Stimulated activated CD8-positive, alpha-beta memory T cell treated with anti-CD3 and anti-CD28 coated beads, Interleukin-7, amount 100 ng/mL, for 4 hours (primary cell): ENCODE results near the gene ANKRD52.

Experiments
- DNase-seq, 2 donors: peaks; one replicate each; pipeline ENCODE4 v3.0.0-alpha.2; 2020; ENCODE audit warnings: low read depth in 2 of 2

ANKRD52 gene

DNA sequence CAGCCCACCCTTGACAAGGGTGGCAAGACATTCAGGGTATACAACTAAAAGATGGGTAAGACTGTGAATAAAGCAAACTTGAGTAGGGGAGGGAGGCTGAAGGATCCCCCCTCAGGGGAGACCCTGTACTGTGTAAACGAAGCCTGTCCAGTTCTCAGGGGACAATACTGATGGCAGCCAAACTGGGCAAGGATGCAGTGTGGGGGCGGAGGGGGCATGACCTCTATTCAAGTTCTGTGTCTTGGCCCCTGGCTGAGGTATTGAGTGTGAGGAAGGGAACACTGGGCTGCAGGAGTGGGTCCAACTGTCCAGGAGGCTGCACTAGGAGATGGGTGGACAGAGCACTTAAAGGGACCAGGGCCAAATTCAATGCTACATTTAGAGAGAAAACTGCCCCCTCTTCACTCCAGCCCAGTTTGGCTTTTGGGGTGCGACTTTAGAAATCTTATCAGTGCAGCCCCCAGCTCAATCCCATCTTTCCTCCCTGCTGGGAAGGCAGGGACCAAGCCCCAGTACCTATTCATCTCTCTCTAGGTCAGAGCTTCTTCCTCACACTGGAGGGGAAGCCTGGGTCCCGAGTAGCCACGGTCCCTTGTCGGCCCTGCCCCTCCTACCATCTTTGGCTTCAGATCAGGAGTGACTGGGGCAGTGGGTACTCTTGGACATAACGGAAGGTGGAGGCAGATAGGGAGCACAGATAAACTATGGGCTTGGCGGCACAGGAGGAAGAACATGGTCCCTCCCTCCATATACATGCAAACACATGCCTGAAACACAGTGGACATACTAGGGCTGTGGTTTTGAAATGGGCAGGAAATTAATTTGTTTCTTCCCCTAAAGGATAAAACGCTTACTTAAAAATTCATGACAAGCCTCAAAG, 16.5 kb downstream of the ANKRD52 start:
- no peak for DNase-seq

DNA sequence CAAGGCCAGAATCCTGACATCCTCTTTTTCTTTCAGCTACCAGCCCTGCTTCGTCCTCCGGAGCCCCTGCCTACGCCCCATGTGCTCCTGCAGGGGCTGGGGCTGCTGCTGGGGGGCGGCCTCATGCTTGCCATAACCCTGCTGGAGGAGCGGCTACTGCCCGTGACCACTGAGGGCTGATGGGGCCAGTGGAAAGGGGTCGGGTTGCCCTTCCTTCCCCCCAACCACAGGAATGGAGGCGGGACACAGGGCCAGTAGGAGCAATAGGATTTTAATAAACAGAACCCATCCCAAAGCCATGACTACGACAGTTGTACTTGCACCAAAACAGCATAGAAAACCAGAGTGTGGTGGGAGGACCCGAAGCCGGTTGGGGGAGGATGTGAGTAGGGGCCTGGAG, 20.6 kb downstream of the ANKRD52 start:
- DNase-seq: no peak

DNA sequence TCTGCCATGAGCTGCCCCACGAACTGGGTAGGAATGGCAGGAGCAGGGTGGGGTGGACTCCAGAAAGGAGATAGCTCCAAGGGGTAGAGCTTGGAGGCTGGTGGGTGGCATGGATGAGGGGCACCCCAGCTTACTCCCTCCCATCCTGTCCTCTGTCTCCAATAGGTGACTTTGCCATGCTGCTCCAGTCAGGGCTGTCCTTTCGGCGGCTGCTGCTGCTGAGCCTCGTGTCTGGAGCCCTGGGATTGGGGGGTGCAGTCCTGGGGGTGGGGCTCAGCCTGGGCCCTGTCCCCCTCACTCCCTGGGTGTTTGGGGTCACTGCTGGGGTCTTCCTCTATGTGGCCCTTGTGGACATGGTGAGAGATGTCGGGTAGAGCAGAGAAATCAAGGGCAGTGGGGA, 21.2 kb downstream of the ANKRD52 start:
- no peak for DNase-seq

DNA sequence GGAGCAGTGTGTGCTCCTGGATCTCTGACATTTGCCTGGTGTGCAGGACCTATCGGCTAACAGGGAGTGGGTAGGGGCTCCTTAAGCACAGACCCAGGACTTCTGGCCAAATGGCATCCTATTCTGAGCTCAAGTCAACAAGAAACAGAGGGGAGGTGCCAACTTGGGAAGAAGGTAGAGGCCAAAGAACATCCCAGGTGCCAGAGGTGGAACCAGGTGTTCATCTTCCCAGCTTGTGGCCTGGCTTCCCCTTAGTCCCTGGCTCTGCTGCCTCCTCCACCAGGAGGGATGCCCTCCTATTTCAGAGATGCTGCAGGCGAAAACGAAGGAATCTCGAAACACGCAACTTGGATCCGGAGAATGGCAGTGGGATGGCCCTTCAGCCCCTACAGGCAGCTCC, 22.1 kb downstream of the ANKRD52 start:
- no peak for DNase-seq

DNA sequence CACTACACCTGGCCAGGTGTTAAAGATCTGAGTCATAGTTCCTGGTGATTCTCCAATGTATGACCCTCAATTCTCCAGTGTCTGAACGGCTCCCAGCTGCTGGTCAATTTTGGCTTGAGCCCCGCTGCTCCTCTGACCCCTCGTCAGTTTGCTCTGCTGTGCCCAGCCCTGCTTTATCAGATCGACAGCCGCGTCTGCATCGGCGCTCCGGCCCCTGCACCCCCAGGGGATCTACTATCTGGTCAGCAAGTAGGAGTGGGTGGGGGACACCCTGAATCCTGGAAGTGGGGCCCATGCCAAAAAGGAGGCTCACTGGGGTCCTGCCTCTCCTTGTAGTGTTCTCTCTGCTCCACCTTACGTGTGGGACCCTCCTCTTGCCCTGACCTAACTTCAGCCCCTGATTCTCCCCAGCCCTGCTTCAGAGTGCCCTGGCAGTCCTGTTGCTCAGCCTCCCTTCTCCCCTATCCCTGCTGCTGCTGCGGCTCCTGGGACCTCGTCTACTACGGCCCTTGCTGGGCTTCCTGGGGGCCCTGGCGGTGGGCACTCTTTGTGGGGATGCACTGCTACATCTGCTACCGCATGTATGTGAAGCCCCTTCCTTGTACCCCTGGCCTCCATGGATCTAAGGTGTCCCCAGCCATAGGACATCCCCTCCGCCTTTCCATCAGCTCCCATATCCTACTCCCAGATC, 23.3 kb downstream of the ANKRD52 start:
- DNase-seq: no peak

DNA sequence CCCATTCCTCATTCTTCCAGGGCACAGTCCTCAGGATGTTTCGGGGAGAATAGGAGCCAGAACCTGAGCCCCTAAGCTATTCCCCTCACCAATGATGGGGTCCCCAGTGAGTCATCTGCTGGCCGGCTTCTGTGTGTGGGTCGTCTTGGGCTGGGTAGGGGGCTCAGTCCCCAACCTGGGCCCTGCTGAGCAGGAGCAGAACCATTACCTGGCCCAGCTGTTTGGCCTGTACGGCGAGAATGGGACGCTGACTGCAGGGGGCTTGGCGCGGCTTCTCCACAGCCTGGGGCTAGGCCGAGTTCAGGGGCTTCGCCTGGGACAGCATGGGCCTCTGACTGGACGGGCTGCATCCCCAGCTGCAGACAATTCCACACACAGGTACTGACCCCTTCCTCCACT, 27.0 kb downstream of the ANKRD52 start:
- DNase-seq: no peak

DNA sequence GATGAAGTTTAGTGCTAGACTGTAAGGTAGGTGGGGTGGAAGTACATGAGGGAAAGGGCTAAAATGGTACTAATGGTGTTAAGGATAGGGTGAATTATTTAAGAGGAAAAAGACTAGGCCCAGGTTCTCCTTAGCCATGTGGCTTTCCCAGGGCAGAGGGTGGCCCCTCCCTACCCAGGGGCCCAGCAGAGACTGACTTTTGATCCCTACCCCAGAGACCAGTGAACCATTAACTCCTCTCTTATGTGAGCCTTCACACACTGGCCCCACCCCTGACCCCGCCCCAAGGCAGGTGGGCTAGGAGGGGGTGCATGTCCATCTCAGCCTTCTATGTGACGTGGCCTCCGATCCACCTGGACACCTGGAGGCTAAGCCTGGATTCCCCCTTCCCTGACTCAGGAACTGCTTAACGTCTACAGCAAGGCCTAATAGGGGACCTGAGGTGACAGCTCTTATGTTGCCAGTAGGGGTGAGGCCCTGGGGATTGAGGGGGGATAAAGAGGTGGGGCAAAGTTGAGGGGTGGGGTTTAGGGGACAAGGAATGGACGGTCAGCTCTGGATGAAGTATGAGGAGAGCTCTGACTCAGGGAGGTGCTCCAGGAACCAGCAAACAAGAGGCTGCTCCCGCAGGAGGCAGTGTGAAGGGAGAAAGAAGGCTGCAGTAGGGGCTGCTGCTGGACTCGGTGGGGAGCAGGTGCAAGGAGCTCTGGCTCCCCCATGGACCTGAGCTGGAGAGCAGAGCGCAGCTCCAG, 27.6 kb downstream of the ANKRD52 start:
- DNase-seq: no peak

DNA sequence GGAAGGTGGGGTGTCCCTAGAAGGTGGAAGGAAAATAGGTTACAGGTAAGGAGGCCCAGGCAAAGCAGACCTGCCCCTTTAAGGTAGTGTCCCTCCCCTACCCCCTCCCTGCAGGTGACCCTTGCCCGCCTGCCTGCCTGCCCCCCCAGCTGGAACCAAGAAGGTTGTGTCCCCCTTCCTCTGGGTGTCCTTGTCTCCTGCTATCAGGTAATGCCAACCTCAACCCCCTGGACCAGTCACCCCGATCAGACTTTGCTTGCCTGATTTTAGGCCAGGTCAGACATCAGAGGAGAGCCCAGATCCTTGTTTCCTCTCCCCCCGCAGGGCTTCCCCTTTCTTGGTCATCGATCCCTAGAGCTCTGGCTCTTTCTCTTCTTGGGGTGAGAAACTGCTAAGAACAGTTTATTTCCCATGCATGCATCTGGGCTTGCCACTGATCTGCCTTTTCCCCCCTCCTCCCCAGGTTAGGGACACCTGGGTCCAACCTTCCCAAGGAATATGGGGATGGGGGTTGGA, 28.2 kb downstream of the ANKRD52 start, which contains the start of gene SLC39A5:
Gene SLC39A5 (plus strand): TSS at position 136 of the 516 bp plus-strand sequence. CDS start 1,224 bp downstream, outside the sequence.
- no peak for DNase-seq

DNA sequence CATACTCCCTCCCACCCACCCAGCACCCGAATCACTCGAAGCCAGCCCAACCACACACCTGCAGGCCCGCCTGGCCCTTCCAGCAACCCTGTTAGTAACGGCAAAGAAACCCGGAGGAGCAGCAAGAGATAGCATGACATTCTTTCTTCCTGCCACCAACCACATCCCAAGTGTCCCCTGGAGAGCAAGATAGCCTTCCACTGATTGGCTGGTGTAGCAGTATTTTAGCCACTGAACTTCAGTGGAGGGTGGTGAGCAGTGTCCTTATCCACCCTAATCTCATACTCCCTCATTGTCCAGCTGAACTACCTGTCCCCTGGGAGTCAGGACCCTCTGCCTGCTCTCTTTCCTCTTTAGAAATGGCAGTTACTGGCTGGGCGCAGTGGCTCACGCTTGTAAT, 29.1 kb downstream of the ANKRD52 start:
- no peak for DNase-seq

DNA sequence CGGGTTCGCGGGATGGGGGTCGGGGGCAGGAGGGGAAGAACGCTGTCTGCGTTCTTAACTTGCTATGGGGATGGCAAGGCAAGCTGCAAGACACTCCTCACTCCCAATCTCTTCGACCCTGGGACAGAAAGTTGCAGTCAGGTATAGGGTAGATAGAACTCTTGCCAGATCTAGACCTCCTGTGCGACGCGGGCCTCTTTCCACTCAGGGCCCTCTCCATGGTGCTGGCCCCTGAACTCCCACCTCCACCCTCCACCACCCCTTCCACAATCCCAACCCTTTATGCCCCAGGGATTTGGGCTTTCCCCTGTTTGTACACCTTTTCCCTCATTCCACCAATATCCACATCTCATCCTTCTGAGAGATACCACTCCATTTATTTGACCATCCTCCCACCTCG, 33.2 kb downstream of the ANKRD52 start:
- DNase-seq: no peak

DNA sequence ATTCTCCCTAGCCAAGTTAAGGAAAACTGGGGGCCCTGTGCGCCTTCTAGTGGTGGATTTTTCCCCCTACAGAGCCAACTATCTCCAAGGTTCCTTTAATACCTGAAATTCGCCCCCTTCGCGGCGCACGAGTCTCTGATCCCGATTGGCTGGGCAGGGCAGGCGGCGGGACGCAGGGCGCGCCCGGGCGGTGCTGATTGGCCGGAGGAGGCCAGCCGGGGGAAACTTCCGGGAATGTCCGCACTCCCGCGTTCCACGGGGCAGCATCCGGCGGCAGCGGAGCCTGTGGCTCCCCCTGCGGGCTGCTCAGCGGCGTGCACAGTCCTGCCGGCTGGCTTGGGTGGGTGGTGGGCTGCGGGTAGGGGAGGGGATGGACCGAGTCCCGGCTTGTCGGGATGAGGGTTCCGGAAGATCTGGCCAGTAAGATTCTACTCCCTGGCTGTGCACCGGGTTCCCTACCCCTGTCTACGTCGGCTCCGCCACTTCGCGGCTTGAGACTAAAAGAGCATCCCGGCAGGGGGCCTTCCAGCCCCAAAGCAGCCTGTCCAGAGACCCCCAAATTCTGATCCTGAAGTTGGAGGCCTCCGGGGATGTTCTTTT, 34.0 kb downstream of the ANKRD52 start, which contains the start of gene NABP2:
Gene NABP2 (plus strand): TSS at position 241 of the 600 bp plus-strand sequence. CDS start 515 bp downstream, outside the sequence.
- DNase-seq: peak; percentile 85 to 92

DNA sequence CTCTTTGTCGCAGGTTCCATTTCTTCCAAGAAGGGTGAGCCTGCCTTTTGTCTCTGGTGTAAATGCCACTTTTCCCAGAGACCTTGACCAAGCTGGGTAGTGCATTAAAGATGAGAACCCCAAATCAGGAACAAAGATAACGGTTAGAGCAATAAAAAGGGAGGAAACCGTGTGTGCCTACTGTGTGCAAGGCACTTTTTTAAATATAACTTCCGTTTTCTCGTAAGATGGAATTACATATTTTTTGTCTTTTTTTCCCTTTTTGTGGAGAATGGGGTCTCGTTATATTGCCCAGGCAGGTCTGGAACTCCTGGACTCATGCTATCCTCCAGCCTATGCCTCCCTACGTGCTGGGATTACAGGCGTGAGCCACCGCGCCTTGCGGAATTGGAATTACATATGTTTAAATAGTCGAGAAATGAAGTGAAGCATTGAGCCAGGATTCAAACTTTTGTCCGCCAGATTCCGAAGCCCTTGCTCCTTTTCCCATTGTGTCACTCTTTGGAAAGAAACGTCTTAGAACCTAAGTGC, 34.5 kb downstream of the ANKRD52 start:
- no peak for DNase-seq

DNA sequence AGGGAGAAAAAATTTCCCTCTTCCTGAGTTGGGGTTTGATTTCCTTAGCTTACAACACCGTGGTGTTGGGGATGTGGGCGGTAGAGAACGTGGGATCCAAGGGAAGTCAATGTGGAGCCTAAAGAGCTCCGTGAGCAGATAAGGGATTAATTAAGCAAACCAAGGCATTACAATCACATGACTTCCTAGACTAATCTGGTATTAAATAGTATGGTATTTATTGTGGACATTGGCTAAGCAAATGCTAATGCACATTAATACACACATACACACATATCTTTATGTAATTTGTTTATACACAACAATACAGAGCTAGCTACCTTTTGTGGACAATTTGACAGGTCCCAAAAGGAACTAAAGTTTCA, 35.7 kb downstream of the ANKRD52 start:
- no peak for DNase-seq

DNA sequence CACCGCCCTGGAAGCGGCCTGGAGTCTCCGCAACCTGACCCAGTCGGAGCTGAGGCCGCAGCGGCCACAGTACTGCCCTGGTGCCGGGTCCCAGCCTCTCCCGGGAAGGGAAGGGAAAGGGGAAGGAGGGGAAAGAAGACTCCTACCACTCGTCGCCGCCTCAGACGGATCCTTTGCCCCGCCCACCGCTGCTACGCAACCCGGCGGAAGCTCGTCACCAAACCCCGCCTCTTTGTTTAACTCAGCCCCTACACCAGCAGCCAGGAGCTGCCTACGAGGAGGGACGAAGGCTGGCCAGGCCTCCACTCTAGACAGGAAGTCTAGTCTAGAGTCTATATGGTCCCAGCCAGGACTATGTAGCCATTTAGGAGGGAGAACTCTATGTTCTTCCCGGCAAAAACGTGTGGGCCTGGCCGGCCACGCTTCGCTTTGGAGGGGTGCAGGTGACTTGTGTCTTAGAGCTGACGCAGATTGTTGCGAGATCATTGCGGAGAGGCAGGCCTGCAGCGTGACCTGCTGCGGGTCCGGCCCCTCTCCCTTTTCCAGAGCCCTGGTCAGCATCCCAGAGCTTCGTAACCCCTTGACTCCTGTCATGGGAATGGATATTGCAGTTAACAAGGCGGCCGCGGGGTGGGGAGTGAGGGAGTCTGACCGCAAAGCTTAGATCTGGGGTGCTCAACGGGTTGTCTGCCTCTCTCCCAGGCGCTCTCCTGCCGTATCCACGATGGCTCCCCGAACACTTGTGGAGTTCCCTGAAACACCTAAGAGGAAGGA, 36.2 kb downstream of the ANKRD52 start, which contains the start of gene RNF41:
Gene RNF41 (minus strand): TSS at position 166 of the 774 bp plus-strand sequence. CDS start 7,875 bp downstream, outside the sequence.
- peak; percentile 87 for DNase-seq

DNA sequence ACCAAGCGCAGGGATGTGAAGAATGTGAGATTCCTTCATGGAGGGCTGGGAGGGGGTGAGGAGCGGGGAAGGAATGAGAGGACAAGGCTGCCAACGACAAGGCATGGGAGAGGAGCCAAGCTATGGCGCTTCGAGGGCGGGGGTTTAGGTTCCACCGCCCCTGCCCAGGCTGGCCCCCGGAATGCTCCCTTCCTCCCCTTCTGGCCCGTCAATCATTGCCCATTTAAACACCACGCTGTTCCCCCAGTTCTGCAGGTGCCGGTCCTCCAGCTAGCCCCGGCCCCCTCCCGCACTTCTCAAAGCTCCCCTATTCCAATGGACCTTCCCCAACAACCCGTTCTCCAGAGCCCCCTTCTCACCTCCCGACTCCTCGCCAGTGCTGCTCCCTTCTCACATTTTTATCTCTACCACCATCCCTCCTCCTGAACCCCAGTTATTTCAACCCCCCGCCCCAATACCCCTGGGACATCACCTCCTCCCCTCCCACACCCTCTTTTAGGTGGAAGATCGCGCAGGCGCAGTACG, 36.9 kb downstream of the ANKRD52 start:
- no peak for DNase-seq

DNA sequence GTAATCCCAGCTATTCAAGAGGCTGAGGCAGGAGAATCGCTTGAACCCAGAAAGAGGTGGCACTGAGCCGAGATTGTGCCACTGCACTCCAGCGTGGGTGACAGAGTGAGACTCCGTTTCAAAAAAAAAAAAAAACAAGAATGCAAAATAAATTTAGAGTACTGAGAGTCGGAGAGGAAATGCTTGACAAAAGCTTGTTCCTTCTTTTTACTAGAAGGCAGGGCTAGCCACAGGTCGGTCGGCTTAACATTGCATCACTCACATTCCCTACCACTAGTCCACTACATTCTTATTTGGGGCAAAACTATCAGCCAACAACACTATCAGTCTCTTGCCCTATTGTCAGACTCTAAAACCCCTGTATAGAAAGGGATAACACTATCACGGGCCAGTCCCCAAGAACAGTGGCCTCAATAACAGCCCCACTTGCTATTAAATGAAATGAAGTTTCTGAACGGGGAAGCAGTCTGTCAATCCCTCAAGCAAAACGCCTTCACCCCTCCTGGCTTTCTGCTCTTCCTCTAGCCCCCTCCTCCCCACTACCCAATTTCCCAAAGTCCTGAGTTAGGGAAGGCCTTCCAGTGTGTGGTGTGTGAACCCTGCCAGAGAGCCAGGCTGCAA, 37.5 kb downstream of the ANKRD52 start:
- DNase-seq: no peak

DNA sequence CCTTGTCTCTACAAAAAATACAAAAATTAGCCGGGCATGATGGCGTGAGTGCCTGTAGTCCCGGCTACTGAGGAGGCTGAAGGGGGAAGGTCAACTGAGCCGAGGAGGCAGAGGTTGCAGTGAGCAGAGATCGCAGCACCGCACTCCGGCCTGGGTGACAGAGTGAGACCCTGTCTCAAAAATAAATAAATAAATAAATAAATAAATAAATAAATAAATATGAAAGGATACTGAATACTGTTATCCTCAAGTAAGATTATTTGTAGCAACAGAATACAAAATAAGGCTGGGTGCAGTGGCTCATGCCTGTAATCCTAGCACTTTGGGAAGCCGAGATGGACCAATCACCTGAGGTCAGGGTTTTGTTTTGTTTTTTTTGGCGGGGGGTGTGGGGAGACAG, 38.3 kb downstream of the ANKRD52 start:
- no peak for DNase-seq

DNA sequence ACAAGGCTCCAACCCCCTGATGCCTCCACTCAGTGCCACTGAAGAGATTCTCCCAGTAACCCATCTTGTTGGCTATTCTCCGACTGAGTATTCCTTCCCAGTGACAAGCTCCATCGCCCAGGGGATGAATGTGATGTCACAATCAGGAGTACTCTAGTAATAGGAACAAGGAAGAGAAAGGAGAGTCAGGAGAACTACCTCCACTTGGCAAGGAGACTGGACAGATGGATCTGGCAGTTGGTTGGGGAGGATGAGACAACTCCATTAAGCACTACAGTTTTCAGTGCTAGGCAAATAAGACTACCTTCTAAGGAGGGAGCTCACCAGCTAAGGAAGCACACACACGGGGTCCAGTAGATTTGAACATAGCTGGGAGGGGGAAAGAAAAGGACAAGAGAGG, 41.7 kb downstream of the ANKRD52 start:
- DNase-seq: no peak

DNA sequence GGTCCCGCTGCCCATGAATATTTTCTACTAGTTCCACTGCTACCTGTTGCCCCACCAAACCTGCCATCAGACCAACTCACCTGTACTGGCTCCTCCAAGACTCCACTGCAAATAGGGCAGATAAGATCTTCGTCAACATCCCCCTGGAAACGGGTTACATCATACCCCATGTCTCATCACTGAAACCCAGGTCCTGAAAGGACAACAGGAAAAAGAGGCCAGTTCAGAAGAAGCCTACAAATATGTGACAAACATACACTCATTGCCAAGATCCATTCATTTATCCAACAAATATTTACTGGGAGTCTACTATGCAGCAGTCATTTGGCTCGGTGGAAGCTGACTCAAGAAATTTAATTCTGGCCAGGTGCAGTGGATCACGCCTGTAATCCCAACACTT, 44.3 kb downstream of the ANKRD52 start:
- no peak for DNase-seq

DNA sequence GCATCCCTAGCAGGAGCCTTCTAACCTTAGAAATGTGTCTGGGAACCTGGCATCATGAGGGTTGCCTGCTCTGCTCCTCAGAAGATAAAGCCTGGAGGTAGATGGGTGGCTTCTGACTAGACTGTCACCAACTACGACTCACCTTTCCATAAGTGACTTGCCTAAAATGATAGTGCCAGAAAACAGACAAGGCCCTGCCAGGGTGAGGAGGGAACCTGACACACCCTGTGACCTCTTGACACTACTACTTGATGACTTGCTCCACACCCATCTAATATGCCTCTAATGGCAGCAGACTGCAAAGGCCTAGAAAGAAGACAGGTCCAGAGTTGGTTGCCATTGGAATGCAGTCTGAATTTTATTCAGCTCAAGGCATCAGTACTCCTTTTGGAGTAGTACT, 45.8 kb downstream of the ANKRD52 start:
- no peak for DNase-seq
